Ectodermal cell (in vitro differentiated cells): ENCODE results near the gene PRKCZ.
"Not testable (repeated sequence)": the region's sequence is repeated elsewhere in the genome, so short reads cannot be mapped to it uniquely, and the experiment has no call there.

Source experiments
- H3K27ac ChIP-seq: 2 replicates; pipeline ENCODE4 v1.7.0; 2013; ENCODE audit warnings: mild to moderate bottlenecking, low read depth, low read length; ENCODE audit not compliant: insufficient read depth, poor library complexity, severe bottlenecking
- H3K27me3 ChIP-seq: 2 replicates; pipeline ENCODE4 v1.7.0; 2013; ENCODE audit warnings: mild to moderate bottlenecking, low read length; ENCODE audit not compliant: insufficient read depth, control insufficient read depth, poor library complexity, severe bottlenecking
- H3K36me3 ChIP-seq: one replicate; pipeline ENCODE4 v1.7.0; 2013; ENCODE audit warnings: low read length; ENCODE audit not compliant: control insufficient read depth, insufficient read depth
- H3K4me1 ChIP-seq: one replicate; pipeline ENCODE4 v1.7.0; 2013; ENCODE audit warnings: low read length; ENCODE audit not compliant: control insufficient read depth, insufficient read depth
- H3K4me3 ChIP-seq: 2 replicates; pipeline ENCODE4 v1.7.0; 2013; ENCODE audit warnings: low read depth, low read length, control low read depth; ENCODE audit not compliant: insufficient read depth
- H3K9me3 ChIP-seq: 2 replicates; pipeline ENCODE4 v1.7.0; 2013; ENCODE audit warnings: mild to moderate bottlenecking, low read length, moderate library complexity; ENCODE audit not compliant: control insufficient read depth
- WGBS, 2 experiments: methylation state at CpG; one replicate each; pipeline ENCODE4 v1.1.7; 2013; ENCODE audit warnings: missing lambda C conversion rate in 2 of 2; 5-methylcytosine and 5-hydroxymethylcytosine counted together

PRKCZ gene

DNA sequence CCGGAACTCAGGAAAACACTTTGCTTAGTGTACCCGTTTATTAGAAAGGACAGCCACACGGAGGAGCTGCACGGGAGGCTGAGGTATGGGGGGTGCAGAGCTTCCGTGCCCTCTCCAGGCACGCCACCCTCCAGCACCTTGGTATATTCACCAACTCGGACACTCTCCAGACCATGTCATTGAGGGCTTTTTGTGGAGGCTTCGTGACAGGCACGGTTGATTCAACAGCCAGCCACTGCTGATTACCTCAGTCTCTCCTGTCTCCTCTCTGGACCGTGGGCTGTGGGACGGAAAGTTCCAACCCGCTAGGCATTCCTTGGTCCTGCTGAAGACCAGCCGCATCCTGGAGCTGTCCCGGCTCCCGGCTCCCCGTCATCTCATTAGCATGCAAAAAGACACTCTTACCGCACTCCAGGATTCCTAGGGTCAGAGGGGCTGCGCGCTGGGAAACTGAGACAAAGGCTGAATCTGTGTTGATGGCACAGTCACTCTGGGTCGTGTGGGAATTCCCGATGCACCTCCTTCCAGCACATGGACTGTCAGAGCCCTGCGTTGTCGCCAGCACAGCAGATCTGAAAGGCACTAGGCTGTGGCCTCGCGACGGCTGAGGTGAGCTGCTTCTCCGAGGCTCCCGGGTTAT is 65.6 kb downstream of the PRKCZ start:
- H3K27me3 ChIP-seq, result peaks cover 5% of the 10 kb centered on the region
- H3K4me1 ChIP-seq, result peaks cover 25% of the 10 kb centered on the region
- H3K9me3 ChIP-seq, result no peaks in the 10 kb centered on the region
- H3K27ac ChIP-seq, result peak overlapping the region; percentile 33
- WGBS, 2 experiments, result 11% methylated on average over 28 of the region's 28 CpGs
- no peaks in the 10 kb centered on the region for H3K36me3 ChIP-seq
- H3K4me3 ChIP-seq, result peak overlapping the region; percentile 21

DNA sequence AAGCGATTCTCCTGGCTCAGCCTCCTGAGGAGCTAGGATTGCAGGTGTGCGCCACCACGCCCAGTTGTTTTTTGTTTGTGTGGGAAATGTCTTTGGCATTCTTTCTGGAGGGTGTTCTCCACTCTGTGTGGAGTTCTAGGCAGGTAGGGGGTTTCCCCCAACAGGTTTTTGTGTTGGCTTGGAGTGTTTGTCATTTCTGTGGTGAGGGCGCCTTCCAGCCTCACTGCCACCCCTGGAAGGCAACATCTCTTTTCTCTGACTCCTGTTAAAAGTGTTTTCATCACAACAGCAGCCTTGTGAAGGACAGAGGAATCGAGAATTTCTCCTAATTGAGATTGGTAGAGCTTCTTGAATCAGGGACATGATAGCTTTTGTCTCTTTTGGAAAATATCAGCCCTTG is 69.7 kb downstream of the PRKCZ start:
- peaks cover 5% of the 10 kb centered on the region for H3K27me3 ChIP-seq
- no peak overlapping the region for H3K4me3 ChIP-seq
- H3K9me3 ChIP-seq, result no peaks in the 10 kb centered on the region
- WGBS, 2 experiments, result 92 to 94% methylated on average over 5 of the region's 5 CpGs
- no peak overlapping the region for H3K27ac ChIP-seq
- no peaks in the 10 kb centered on the region for H3K36me3 ChIP-seq
- H3K4me1 ChIP-seq, result peaks cover 20% of the 10 kb centered on the region

DNA sequence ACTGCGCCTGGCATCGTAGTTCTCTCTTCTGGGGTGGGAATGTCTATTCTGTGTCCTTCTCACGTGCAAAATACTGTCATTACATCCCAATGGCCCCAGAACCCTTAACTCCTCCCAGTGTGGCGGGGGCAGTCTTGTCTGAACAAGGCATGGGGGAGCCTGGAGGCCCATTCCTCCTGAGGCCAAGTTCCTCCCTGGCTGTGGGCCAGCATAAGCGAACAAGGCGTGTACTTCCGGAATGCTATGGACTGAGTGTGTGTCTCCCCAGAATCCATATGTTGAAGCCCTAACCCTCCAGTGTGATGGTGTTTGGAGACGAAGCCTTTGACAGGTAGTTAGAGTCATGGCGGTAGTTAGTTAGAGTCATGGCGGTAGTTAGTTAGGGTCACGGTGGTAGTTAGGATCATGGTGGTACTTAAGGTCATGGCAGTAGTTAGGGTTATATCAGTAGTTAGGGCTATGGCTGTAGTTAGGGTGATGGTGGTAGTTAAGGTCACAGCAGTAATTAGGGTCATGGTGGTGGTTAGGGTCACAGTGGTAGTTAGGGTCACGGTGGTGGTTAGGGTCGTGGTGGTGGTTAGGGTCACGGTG is 71.0 kb downstream of the PRKCZ start:
- WGBS, 2 experiments, result 95% methylated on average over 11 of the region's 14 CpGs
- no peak overlapping the region for H3K4me3 ChIP-seq

DNA sequence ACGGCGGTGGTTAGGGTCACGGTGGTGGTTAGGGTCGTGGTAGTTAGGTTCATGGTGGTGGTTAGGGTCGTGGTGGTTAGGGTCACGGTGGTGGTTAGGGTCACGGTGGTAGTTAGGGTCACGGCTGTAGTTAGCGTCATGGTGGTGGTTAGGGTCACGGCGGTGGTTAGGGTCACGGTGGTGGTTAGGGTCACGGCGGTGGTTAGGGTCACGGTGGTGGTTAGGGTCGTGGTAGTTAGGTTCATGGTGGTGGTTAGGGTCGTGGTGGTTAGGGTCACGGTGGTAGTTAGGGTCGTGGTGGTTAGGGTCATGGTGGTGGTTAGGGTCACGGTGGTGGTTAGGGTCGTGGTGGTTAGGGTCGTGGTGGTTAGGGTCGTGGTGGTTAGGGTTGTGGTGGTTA is 71.6 kb downstream of the PRKCZ start:
- not testable (repeated sequence) for H3K36me3 ChIP-seq, H3K4me3 ChIP-seq, H3K4me1 ChIP-seq, H3K27ac ChIP-seq, H3K27me3 ChIP-seq, H3K9me3 ChIP-seq
- WGBS, 2 experiments, result 60% methylated on average over 1 of the region's 23 CpGs; no CpG with 5 or more reads in 1 of the 2 experiments

More for the DNA sequence above, 71.0 kb downstream of the PRKCZ start:
- Histone ChIP-seq H3K9me3 (no peaks in the 10 kb centered on the region), H3K4me1 (peaks cover 7% of the 10 kb centered on the region), H3K36me3 (no peaks in the 10 kb centered on the region), H3K27ac (no peak overlapping the region), H3K27me3 (peaks cover 3% of the 10 kb centered on the region)

DNA sequence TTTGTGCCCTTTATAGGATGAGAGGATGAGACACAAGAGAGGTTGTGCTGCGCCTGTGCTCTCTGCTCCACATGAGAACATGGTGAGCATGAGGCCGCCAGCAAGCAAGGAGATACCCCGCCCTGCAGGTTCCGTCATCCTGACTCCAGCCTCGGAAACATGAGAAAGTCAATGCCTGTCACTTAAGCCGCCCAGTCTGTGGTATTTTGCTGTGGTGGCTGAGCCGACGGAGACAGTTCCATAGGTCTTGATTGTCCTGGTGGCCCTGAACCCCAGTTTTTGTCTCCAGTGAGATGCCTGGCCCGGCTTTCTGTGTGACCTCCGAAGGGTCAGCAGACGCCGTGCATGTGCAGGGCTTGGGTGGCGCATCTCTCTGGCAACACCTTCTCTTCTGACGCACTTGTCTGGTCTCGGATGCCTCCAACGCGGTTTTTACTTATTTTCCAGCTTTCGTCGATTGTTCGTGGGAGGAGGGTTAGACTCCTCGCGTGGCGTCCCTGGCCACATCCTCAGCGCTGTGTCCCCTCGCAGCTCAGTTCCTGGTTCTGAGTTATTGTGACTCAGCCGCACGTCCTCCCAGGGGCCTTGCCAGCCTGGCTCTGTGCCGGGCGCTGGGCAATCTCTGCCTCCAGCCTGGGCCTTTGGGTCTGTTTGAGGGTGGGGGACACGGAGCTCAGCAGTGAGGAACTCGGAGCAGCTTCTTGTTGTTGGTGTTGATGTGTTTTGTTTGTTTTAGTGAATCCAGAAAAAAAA is 74.4 kb downstream of the PRKCZ start:
- 94% methylated on average over 31 of the region's 31 CpGs for WGBS, 2 experiments
- H3K4me1 ChIP-seq, result peaks cover 5% of the 10 kb centered on the region

DNA sequence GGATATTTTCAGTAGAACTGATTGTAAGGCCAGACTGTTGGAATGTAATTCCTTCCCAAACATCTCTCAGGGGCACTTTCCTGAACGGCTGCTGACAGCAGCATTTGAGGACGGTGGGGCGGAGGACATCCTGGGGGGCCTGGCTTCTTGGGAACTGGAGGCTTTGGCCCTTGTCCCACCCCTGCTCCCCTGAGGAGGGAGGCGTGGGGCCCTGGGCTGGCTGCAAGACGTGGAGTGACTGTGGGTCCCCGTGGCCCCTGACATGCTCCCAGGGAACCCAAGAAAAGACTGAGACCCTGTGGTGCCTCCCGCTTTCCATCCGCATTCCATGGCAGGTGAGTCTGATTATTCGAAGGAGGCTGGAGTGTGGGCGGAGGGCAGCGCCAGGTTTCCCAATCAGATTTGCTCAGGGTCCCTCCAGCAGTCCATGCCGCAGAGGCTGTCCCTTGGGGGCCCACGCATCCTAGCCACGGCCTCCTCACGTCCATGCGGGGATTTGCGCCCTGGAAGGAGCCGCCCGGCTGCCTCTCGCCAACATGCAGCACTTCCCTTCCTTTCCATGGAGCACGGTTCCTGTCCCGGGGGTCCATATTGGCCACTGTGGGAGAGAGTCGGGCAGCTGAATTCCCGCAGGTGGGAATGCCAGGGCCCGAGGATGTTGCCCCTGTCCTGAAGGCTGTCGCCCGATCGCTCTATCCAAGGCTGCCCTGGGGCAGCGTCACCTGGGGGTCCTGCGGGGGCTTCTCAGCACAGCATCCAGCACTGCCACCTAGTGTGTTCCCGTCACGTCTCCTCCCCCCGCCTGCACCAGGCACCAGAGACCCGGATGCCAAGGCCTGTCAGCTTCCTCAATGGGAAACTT is 75.4 kb downstream of the PRKCZ start:
- no peak overlapping the region for H3K4me3 ChIP-seq
- no peaks in the 10 kb centered on the region for H3K27me3 ChIP-seq
- peaks cover 5% of the 10 kb centered on the region for H3K4me1 ChIP-seq
- H3K36me3 ChIP-seq, result no peaks in the 10 kb centered on the region
- no peak overlapping the region for H3K27ac ChIP-seq
- no peaks in the 10 kb centered on the region for H3K9me3 ChIP-seq
- WGBS, 2 experiments, result 84 to 86% methylated on average over 34 of the region's 34 CpGs

More for the DNA sequence above, 74.4 kb downstream of the PRKCZ start:
- no peaks in the 10 kb centered on the region for H3K9me3 ChIP-seq
- no peaks in the 10 kb centered on the region for H3K36me3 ChIP-seq
- no peak overlapping the region for H3K27ac ChIP-seq
- H3K27me3 ChIP-seq, result no peaks in the 10 kb centered on the region
- no peak overlapping the region for H3K4me3 ChIP-seq

DNA sequence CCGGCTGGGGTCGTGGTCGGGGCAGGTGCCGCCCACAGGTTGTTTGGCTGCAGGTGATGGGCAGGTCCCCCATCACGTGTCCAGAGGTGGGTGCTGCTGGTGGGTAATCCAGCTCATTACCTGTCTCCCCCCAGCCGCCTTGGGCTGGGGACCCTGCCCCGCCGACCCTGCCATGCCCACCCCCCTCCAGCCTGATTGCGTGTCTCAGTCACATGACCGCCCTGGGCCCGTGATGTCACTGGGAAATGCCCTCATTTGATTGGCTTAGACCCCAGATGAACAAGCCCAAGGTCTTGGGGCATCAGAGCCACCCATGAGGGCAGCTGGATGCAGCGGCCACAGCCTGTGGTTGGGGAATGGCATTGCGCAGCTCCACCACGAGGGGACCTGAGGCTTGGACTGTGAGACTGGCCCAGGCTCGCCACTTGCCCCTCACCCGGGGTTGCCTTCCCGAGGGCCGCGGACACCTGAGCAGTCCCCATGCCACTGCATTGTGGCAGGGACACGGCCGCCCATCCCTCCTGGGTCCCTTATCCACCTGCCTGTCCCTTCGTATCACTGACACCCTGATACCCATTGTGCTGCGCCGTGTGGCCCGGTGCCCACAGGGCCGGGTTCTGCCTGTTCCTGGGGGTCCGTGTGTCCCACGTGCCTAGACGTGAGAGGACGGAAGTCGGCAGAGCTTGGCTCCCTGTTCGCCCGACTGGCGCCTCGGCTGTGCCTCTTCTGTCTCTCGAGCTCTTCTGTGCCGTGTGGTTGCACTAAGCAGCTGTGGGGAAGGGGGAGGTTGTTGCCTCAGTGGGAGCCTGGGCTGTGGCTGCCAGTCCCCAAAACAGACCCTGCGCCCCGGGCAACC is 76.3 kb downstream of the PRKCZ start:
- Histone ChIP-seq H3K27me3 (no peaks in the 10 kb centered on the region), H3K27ac (no peak overlapping the region), H3K4me3 (no peak overlapping the region), H3K9me3 (no peaks in the 10 kb centered on the region), H3K4me1 (peaks cover 5% of the 10 kb centered on the region), H3K36me3 (no peaks in the 10 kb centered on the region)
- WGBS, 2 experiments, result 94% methylated on average over 39 of the region's 39 CpGs

DNA sequence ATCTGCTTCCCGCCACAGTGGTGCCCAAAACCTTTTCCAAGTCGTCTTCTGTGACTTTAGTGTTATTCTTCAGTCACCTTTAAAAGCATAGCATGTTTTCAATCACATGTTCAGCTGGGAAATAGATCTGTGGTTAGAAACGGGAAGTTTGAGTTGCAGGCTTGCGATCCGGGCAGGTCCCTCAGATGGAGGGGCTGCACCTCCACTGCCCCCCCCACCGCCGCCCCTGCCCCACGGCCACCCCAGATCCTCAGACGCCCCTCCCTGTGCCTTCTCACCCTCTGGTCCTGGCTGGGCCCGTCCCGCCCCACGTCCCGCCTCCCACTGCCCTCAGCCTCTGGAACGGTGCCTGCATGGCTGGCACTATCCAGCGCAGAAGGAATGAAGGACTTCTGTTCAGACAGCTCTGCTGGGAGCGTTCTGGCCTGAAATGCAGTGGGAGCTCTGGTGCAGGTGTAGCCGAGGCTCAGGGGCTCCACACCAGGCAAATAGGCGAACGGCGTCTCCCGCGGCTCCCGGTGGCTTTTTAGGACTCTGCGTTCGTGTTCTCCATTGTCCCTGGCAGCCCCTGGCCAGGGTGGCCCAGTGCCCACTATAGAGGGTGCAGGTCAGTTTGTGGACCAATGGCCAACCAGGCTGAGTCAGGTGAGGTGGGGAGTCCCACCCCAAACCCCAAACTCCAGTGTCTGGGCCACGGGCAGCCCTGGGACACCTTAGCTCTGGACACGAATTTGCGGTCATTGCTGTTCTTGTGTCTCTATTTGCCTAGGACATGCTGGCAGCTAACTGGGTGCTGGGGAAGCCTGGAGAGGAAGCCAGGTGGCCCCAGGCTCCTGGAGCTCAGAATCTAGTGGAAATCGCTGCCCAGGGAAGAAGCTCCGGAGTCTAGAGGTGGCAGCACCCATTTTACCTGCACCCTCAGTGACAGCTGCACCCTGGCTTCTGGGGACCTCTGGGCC is 77.3 kb downstream of the PRKCZ start:
- Histone ChIP-seq H3K36me3 (no peaks in the 10 kb centered on the region), H3K27ac (no peak overlapping the region), H3K9me3 (no peaks in the 10 kb centered on the region), H3K4me3 (no peak overlapping the region), H3K4me1 (peaks cover 10% of the 10 kb centered on the region), H3K27me3 (no peaks in the 10 kb centered on the region)
- 91 to 93% methylated on average over 30 of the region's 30 CpGs for WGBS, 2 experiments
